ENCODE results near the gene CRMP1. TPM values are rescaled to one million over a fixed set of nuclear protein-coding genes. Genes with fewer than 3 reads are reported as not detected.

Gene CRMP1
- under 1 TPM in 2 of 4 donors, not detected in 2; 0.64 to 0.76 TPM for total RNA-seq

DNA sequence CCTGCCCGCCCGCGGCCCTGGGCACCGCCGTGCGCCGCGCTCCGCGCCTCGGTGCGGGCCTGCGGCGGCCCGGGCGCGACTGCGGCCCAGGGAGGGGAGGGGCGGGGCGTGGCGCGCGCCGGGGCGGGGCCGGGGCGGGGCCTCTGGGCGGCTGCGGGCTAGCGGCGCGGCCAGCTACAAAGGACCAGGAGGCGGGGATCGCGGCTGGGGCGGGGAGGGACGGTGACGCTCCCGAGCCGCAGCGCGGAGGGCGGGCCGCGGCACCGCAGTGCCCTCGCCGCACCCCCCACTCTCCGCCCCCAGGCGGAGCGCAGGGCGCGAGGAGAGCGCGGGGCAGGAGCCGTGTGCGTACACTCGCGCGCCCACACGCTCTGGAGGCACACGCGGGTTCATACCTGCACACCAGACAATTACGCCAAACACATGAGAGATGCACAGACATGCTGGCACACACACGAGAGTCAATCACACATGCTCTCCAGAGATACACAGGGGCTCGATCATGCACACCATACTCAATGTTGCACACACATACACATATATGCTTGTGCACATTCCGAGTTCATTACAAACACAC, at the start of gene CRMP1:
Gene CRMP1, minus strand, starts transcription at position 83 of the 577 bp plus-strand sequence. CDS start 117 bp downstream, outside the sequence.
- DNase-seq (ENCODE audit: low spot score in 2 of 2) = no peak
- H3K27ac ChIP-seq = no peak within 1 kb of the TSS
- H3K27me3 ChIP-seq = peaks cover 99% of the 10 kb centered on the region
- H3K4me1 ChIP-seq = peaks cover 30% of the 10 kb centered on the region
- H3K9me3 ChIP-seq = no peaks in the 10 kb centered on the region
- 12% methylated on average over 10 of the region's 67 CpGs for WGBS
- peak within 1 kb of the TSS; percentile 21 for H3K4me3 ChIP-seq
- no peak for TF ChIP-seq POLR2AphosphoS5 (IDR thresholded peaks at IDR 0.05)
- TF ChIP-seq, protein P1, sequence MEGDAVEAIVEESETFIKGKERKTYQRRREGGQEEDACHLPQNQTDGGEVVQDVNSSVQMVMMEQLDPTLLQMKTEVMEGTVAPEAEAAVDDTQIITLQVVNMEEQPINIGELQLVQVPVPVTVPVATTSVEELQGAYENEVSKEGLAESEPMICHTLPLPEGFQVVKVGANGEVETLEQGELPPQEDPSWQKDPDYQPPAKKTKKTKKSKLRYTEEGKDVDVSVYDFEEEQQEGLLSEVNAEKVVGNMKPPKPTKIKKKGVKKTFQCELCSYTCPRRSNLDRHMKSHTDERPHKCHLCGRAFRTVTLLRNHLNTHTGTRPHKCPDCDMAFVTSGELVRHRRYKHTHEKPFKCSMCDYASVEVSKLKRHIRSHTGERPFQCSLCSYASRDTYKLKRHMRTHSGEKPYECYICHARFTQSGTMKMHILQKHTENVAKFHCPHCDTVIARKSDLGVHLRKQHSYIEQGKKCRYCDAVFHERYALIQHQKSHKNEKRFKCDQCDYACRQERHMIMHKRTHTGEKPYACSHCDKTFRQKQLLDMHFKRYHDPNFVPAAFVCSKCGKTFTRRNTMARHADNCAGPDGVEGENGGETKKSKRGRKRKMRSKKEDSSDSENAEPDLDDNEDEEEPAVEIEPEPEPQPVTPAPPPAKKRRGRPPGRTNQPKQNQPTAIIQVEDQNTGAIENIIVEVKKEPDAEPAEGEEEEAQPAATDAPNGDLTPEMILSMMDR (IDR thresholded peaks at IDR 0.05) = no peak
- no peaks in the 10 kb centered on the region for H3K36me3 ChIP-seq

DNA sequence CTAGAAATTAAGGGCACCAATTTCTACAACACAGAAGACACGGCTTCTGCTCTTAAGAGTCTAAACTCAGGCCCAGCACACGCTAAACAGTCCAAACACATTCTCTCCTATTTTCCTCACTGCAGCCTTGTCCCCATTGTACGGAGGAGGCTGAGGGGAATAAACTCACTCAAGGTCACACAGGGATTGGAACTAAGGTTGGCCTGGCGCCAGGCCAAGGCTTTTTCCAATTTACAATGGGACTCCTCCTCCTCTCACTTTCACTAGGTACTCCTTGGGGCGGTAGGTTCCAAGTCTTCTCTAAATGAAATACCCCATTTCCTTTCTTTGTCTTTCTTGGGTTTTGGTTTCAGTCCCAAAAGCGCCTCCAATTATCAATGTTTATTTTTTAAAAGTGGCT, 48.7 kb upstream of the CRMP1 start:
- no peaks in the 10 kb centered on the region for H3K36me3 ChIP-seq
- TF ChIP-seq POLR2AphosphoS5 (IDR thresholded peaks at IDR 0.05) = no peak
- no peak for TF ChIP-seq POLR2A (IDR thresholded peaks at IDR 0.05)
- no peak for TF ChIP-seq EP300 (IDR thresholded peaks at IDR 0.05)
- TF ChIP-seq, protein P1 (IDR thresholded peaks at IDR 0.05) = no peak
- H3K9me3 ChIP-seq = no peaks in the 10 kb centered on the region
- peaks cover 28% of the 10 kb centered on the region for H3K27me3 ChIP-seq
- 73% methylated on average over 6 of the region's 6 CpGs for WGBS
- no peak overlapping the region for H3K4me3 ChIP-seq
- H3K27ac ChIP-seq = no peak overlapping the region
- DNase-seq (ENCODE audit: low spot score in 2 of 2) = no peak
- no peaks in the 10 kb centered on the region for H3K4me1 ChIP-seq

DNA sequence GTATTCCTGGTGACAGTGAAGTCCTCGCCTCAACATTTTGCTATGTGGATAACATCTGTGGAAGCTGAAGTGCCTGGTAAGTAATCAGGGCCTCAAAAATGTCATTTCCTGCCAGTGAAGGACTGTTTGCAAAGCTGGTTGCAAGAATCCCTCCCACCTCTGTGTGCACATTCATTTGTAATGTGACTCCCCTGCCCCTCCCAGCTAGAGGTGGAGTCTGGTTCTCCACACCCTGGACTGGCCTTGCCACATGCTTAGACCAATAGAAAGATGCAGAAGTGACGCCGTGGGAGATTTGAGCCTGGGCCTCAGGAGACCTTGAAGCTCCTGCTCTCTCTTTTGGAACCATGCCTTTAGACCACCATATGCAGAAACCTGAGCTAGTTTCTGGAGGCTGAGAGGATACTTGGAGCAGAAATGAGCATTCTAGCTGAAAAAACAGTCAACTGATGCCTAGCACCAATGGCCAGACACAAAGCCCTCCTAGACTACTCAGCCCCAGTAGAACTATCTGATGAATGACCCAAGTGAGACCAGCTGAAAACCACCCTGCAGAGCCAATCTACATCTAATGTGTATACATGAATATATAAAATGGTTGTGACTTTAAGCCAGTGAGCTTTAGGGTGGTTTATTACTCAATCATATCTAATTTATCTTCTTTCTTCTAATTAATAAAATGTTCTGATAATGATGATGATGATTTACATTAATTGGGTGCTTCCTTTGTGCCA, 47.8 kb upstream of the CRMP1 start:
- 70% methylated on average over 3 of the region's 3 CpGs for WGBS
- H3K4me1 ChIP-seq = no peaks in the 10 kb centered on the region
- H3K4me3 ChIP-seq = no peak overlapping the region
- H3K9me3 ChIP-seq = no peaks in the 10 kb centered on the region
- no peak for TF ChIP-seq POLR2A (IDR thresholded peaks at IDR 0.05)
- TF ChIP-seq POLR2AphosphoS5 (IDR thresholded peaks at IDR 0.05) = no peak
- TF ChIP-seq, protein P1 (IDR thresholded peaks at IDR 0.05) = no peak
- no peak for TF ChIP-seq EP300 (IDR thresholded peaks at IDR 0.05)
- no peak overlapping the region for H3K27ac ChIP-seq
- H3K27me3 ChIP-seq = peaks cover 24% of the 10 kb centered on the region
- no peak for DNase-seq (ENCODE audit: low spot score in 2 of 2)
- no peaks in the 10 kb centered on the region for H3K36me3 ChIP-seq

DNA sequence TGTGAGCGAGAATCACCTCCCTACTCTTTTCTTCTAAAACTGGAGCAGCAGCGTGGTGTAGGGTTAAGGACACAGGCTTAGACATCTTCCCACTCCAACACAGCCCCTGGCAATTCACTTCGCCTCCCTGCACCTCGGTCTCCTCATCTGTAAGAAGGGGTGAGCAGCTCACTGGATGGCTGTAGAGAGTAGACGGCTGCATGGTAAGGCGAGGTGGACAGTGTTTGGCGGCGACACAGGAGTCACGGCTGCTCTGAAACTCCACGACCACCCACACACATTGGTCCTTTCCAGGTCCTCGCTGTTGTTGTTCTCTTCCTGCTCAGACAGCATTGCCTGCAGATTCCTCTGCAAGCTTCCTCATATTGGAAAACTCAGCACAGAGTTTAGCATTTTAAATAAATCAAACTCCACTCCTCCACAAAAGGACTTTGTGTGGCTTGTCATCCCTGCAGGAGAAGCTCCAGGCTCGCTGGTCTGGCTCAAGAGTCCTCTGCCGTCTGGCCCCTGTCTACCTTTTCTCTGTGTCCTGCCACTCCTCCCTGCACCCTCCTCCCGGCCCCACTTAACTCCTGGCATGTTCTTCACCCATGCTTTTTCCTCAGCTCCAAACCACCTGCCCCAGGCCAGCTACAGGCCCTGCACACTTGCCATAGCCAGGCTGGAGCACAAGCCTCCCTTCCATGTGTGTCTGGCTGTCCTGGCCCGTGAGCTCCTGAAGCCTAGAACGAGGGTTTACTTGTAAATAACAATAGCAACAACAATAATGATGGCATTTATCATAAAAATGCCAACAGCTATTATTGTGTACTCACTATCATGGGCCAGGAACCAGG, 41.3 kb upstream of the CRMP1 start:
- no peaks in the 10 kb centered on the region for H3K4me1 ChIP-seq
- WGBS = 74% methylated on average over 16 of the region's 16 CpGs
- TF ChIP-seq POLR2AphosphoS5 (IDR thresholded peaks at IDR 0.05) (no peak), EP300 (IDR thresholded peaks at IDR 0.05) (no peak), POLR2A (IDR thresholded peaks at IDR 0.05) (no peak)
- TF ChIP-seq, protein P1 (IDR thresholded peaks at IDR 0.05) = no peak
- no peak overlapping the region for H3K27ac ChIP-seq
- peaks cover 49% of the 10 kb centered on the region for H3K27me3 ChIP-seq
- no peak overlapping the region for H3K4me3 ChIP-seq
- DNase-seq (ENCODE audit: low spot score in 2 of 2) = peak in 1 of 2 donors; percentile 47
- no peaks in the 10 kb centered on the region for H3K9me3 ChIP-seq
- no peaks in the 10 kb centered on the region for H3K36me3 ChIP-seq

DNA sequence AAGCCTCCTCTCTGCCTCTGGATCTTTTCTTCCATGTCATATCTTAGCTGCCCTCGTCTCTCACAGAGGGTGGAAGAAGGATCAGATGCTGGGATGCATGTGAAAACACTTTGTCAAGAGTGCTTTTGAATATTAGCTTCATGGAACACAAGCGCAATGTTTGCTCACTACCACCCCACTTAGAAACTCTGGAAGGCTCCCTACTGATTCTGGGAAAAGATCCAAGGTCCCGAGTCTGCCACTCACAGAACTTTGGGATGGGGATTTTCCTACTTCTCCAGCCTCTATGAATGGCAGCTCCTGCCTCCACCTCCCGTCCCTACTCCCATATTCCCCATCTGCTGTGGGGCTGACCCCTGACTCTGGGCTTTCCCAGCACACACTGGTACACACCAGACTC, 40.2 kb upstream of the CRMP1 start:
- Histone ChIP-seq H3K9me3 (no peaks in the 10 kb centered on the region), H3K27ac (no peak overlapping the region), H3K4me3 (no peak overlapping the region), H3K27me3 (peaks cover 49% of the 10 kb centered on the region), H3K36me3 (no peaks in the 10 kb centered on the region), H3K4me1 (no peaks in the 10 kb centered on the region)
- DNase-seq (ENCODE audit: low spot score in 2 of 2) = peak in 1 of 2 donors; percentile 29
- TF ChIP-seq POLR2A (IDR thresholded peaks at IDR 0.05) = no peak
- TF ChIP-seq EP300 (IDR thresholded peaks at IDR 0.05) = no peak
- TF ChIP-seq POLR2AphosphoS5 (IDR thresholded peaks at IDR 0.05) = no peak
- TF ChIP-seq, protein P1 (IDR thresholded peaks at IDR 0.05) = no peak
- 22% methylated on average over 4 of the region's 4 CpGs for WGBS
